ENCODE measurements around the gene LGSN. TPM values are rescaled to one million over a fixed set of nuclear protein-coding genes. Genes with fewer than 3 reads are reported as not detected.
A peak's percentile ranks its signal among the peaks of the same experiment; 100 is the strongest.

LGSN gene
- total RNA-seq, 1 experiment from 2014 or later, result 0.30 TPM

DNA sequence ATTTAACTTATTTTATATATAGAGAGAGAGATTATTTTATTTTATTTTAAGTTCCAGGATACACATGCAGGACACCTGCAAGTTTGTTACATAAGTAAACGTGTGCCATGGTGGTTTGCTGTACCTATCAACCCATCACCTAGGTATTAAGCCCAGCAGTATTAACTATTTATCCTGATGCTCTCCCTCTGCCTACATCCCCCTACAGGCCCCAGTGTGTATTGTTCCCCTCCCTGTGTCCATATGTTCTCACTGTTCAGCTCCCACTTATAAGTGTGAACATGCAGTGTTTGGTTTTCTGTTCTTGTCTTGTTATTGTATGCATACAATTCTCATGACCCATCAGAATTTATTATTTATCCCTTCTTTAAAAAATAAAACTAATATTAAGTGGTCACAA lies 73.9 kb downstream of the LGSN start:
- H3K9me3 ChIP-seq (ENCODE audit: control insufficient read depth in 1 of 2, insufficient read depth in 1 of 2, low read depth in 1 of 2, low read length in 2 of 2), result no peaks in the 10 kb centered on the region
- no peak overlapping the region for H3K27ac ChIP-seq (ENCODE audit: low read depth, low read length)
- H2AFZ ChIP-seq (ENCODE audit: low read depth, low read length, poor library complexity, severe bottlenecking), result no peak overlapping the region
- H3K4me3 ChIP-seq (replicated peaks in 1 of 2; ENCODE audit: low read depth in 1 of 2, low read length in 2 of 2), result no peak overlapping the region
- H3K9ac ChIP-seq (ENCODE audit: low read length), result no peak overlapping the region
- ChIA-PET RAD21 (ENCODE audit: low non-redundant PET in 1 of 2, low total read pairs in 2 of 2, uncharacterized antibody in 2 of 2, unreplicated experiment in 2 of 2) (no interaction called here), CTCF (interaction anchor here (1.7 kb wide), 1 partner anchor 181 kb away, joined by 4 read pairs; no protein-coding TSS in a partner anchor), POLR2A (no interaction called here)
- H4K20me1 ChIP-seq (ENCODE audit: insufficient read depth), result no peaks in the 10 kb centered on the region
- intact Hi-C loops (cut with micrococcal nuclease), result no loop called here
- H3K27me3 ChIP-seq (ENCODE audit: insufficient read depth, low read length), result no peaks in the 10 kb centered on the region
- no peaks in the 10 kb centered on the region for H3K4me1 ChIP-seq (ENCODE audit: control insufficient read depth in 1 of 2, insufficient read depth in 2 of 2, low read length in 2 of 2)
- no peak for TF ChIP-seq YY1 (IDR thresholded peaks at IDR 0.05; ENCODE audit: extremely low read depth, insufficient replicate concordance, low read depth, low read length)
- TF ChIP-seq, protein P1, sequence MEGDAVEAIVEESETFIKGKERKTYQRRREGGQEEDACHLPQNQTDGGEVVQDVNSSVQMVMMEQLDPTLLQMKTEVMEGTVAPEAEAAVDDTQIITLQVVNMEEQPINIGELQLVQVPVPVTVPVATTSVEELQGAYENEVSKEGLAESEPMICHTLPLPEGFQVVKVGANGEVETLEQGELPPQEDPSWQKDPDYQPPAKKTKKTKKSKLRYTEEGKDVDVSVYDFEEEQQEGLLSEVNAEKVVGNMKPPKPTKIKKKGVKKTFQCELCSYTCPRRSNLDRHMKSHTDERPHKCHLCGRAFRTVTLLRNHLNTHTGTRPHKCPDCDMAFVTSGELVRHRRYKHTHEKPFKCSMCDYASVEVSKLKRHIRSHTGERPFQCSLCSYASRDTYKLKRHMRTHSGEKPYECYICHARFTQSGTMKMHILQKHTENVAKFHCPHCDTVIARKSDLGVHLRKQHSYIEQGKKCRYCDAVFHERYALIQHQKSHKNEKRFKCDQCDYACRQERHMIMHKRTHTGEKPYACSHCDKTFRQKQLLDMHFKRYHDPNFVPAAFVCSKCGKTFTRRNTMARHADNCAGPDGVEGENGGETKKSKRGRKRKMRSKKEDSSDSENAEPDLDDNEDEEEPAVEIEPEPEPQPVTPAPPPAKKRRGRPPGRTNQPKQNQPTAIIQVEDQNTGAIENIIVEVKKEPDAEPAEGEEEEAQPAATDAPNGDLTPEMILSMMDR (IDR thresholded peaks at IDR 0.05 in 2 of 3, conservative IDR thresholded peaks at IDR 0.05 in 1 of 3; ENCODE audit: borderline replicate concordance in 1 of 3, insufficient read depth in 1 of 3, low read depth in 2 of 3, low read length in 2 of 3), result peak in 2 of 3 experiments; percentile 45 to 51; a peak in 4 of 6 replicates
- peak; percentile 91 for ATAC-seq
- H3K36me3 ChIP-seq (ENCODE audit: control insufficient read depth in 1 of 2, insufficient read depth in 2 of 2, low read length in 2 of 2), result no peaks in the 10 kb centered on the region
- H3K9me2 ChIP-seq (ENCODE audit: insufficient read depth), result no peaks in the 10 kb centered on the region
- BruUV-seq (replicated peaks), result no TSS peak
- DNase-seq (ENCODE audit: low read depth, low spot score), result peak; percentile 3
- H3K4me2 ChIP-seq (ENCODE audit: low read length), result no peak overlapping the region
- H3K79me2 ChIP-seq (ENCODE audit: insufficient read depth, low read length), result no peaks in the 10 kb centered on the region

DNA sequence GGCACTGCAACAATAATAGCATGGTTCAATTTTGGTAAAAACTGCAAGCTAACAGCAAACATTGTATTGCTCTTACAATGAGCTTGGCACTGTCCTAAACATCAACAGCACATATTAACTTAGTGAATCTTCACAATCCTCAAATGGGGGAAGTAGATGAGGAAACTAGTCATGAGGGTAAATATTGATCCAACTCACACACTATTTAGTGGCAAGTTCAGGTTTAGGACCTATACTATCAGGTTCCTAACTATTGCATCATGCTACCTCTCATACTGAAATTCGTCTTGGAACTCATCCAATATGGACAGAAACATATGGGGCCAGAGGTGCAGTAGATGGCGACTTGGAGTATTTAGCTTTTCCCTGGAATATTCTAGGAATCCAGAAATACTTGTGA lies 74.4 kb downstream of the LGSN start:
- BruUV-seq (replicated peaks), result no TSS peak
- no peak overlapping the region for H3K4me2 ChIP-seq (ENCODE audit: low read length)
- ChIA-PET CTCF (interaction anchor here (1.7 kb wide), 1 partner anchor 180 kb away, joined by 4 read pairs; no protein-coding TSS in a partner anchor), RAD21 (ENCODE audit: low non-redundant PET in 1 of 2, low total read pairs in 2 of 2, uncharacterized antibody in 2 of 2, unreplicated experiment in 2 of 2) (no interaction called here), POLR2A (no interaction called here)
- intact Hi-C loops (cut with micrococcal nuclease), result no loop called here
- no peaks in the 10 kb centered on the region for H3K9me3 ChIP-seq (ENCODE audit: control insufficient read depth in 1 of 2, insufficient read depth in 1 of 2, low read depth in 1 of 2, low read length in 2 of 2)
- DNase-seq (ENCODE audit: low read depth, low spot score) (no peak), ATAC-seq (no peak)
- no peaks in the 10 kb centered on the region for H4K20me1 ChIP-seq (ENCODE audit: insufficient read depth)
- no peak overlapping the region for H3K27ac ChIP-seq (ENCODE audit: low read depth, low read length)
- no peak overlapping the region for H3K4me3 ChIP-seq (replicated peaks in 1 of 2; ENCODE audit: low read depth in 1 of 2, low read length in 2 of 2)
- H3K4me1 ChIP-seq (ENCODE audit: control insufficient read depth in 1 of 2, insufficient read depth in 2 of 2, low read length in 2 of 2), result no peaks in the 10 kb centered on the region
- TF ChIP-seq SRF (IDR thresholded peaks at IDR 0.05; ENCODE audit: low read depth) (no peak), SIN3A (IDR thresholded peaks at IDR 0.05; ENCODE audit: low read depth) (no peak), TCF7L2 (IDR thresholded peaks at IDR 0.05; ENCODE audit: borderline replicate concordance, extremely low read depth, insufficient read depth, insufficient read length) (no peak)
- H3K79me2 ChIP-seq (ENCODE audit: insufficient read depth, low read length), result no peaks in the 10 kb centered on the region
- no peaks in the 10 kb centered on the region for H3K27me3 ChIP-seq (ENCODE audit: insufficient read depth, low read length)
- no peaks in the 10 kb centered on the region for H3K36me3 ChIP-seq (ENCODE audit: control insufficient read depth in 1 of 2, insufficient read depth in 2 of 2, low read length in 2 of 2)
- H3K9me2 ChIP-seq (ENCODE audit: insufficient read depth), result no peaks in the 10 kb centered on the region
- H3K9ac ChIP-seq (ENCODE audit: low read length), result no peak overlapping the region
- no peak overlapping the region for H2AFZ ChIP-seq (ENCODE audit: low read depth, low read length, poor library complexity, severe bottlenecking)

Measured in HCT116 (cell line).